Medulla oblongata (tissue), 1 donor: Measurements from ENCODE around the gene INO80E.

Experiments
- DNase-seq: peaks from one replicate; pipeline ENCODE4 v3.0.0-alpha.2; 2015; ENCODE audit errors: extremely low spot score

The INO80E gene

GRCh38 chr16:29975811-29976511, 20.1 kb upstream of the INO80E start:
- DNase-seq, result no peak

GRCh38 chr16:29977063-29977825, 18.8 kb upstream of the INO80E start:
- no peak for DNase-seq

GRCh38 chr16:29978081-29978480, 18.0 kb upstream of the INO80E start:
- DNase-seq, result no peak

- DNase-seq, result no peak
These were observed 17.3 kb upstream of the INO80E start for GRCh38 chr16:29978564-29979270.

- no peak for DNase-seq
These were observed 13.3 kb upstream of the INO80E start for GRCh38 chr16:29982560-29983419.

GRCh38 chr16:29983420-29984136, 12.5 kb upstream of the INO80E start:
- DNase-seq, result no peak

- no peak for DNase-seq
These were observed 11.8 kb upstream of the INO80E start for GRCh38 chr16:29984137-29984763.

- no peak for DNase-seq
These were observed 11.3 kb upstream of the INO80E start for GRCh38 chr16:29984764-29985147.

- DNase-seq, result no peak
These were observed 10.7 kb upstream of the INO80E start for GRCh38 chr16:29985271-29985811.

GRCh38 chr16:29986231-29986630, 9.8 kb upstream of the INO80E start:
- no peak for DNase-seq

- DNase-seq, result no peak
These were observed 9.1 kb upstream of the INO80E start for GRCh38 chr16:29986931-29987330.

- DNase-seq, result no peak
These were observed 8.5 kb upstream of the INO80E start for GRCh38 chr16:29987371-29988085.

GRCh38 chr16:29988346-29989075, 7.5 kb upstream of the INO80E start:
- no peak for DNase-seq

- no peak for DNase-seq
These were observed 6.8 kb upstream of the INO80E start for GRCh38 chr16:29989111-29989858.

GRCh38 chr16:29990034-29990433, 6.0 kb upstream of the INO80E start:
- no peak for DNase-seq

GRCh38 chr16:29990883-29991570, 5.0 kb upstream of the INO80E start:
- DNase-seq, result no peak

- DNase-seq, result no peak
These were observed 4.5 kb upstream of the INO80E start for GRCh38 chr16:29991571-29991904.
